Activated CD8-positive, alpha-beta T cell treated with anti-CD3 and anti-CD28 coated beads for 36 hours (primary cell): ENCODE results near the gene QRFP. TPM values are rescaled to one million over a fixed set of nuclear protein-coding genes. Genes with fewer than 3 reads are reported as not detected.

ENCODE experiments used
- ATAC-seq: fragments of 200-7000 bp; cut with Tn5 transposase; one replicate; pipeline ENCODE4 v1.10.0; 2021; ENCODE audit warnings: mild to moderate bottlenecking, moderate library complexity
- CTCF ChIA-PET: fragments of 350-600 bp; sonication (Branson Sonifier 250); formaldehyde crosslinking; loops from one replicate; lab custom pipeline; 2021; ENCODE audit warnings: antibody characterized with exemption; lab: Charles Lee
- POLR2A ChIA-PET: fragments of 350-600 bp; sonication (Branson Sonifier 250); formaldehyde crosslinking; loops from one replicate; lab custom pipeline; 2021; ENCODE audit warnings: antibody characterized with exemption; lab: Charles Lee
- DNase-seq: peaks from one replicate; pipeline ENCODE4 v3.0.0-alpha.2; 2020
- H3K27ac Mint-ChIP-seq: one replicate; pipeline ENCODE4 v1.8.0; 2021; ENCODE audit warnings: mild to moderate bottlenecking, mixed read lengths
- H3K27me3 Mint-ChIP-seq: one replicate; pipeline ENCODE4 v1.8.0; 2021; ENCODE audit warnings: mixed read lengths
- H3K36me3 Mint-ChIP-seq: one replicate; pipeline ENCODE4 v1.8.0; 2021; ENCODE audit warnings: low read depth, mixed read lengths
- H3K4me1 Mint-ChIP-seq: one replicate; pipeline ENCODE4 v1.8.0; 2021; ENCODE audit warnings: low read depth, mixed read lengths
- H3K4me3 Mint-ChIP-seq: one replicate; pipeline ENCODE4 v1.8.0; 2021; ENCODE audit warnings: mild to moderate bottlenecking, moderate library complexity, mixed read lengths
- H3K9me3 Mint-ChIP-seq: one replicate; pipeline ENCODE4 v1.8.0; 2021; ENCODE audit warnings: mixed read lengths
- intact Hi-C: fragments of 100-400 bp; cut with micrococcal nuclease; formaldehyde crosslinking; loops from one replicate; pipeline ENCODE4 v1.10.0; 2022
- total RNA-seq, 2 experiments: library from RNA; stranded (reverse); gene quantifications; one replicate each; pipeline ENCODE4 v1.2.3, GENCODE V29; 2021
- TF ChIP-seq, protein P1 (sequence below): fragments of 200-600 bp; IDR thresholded peaks from one replicate; pipeline ENCODE4 v1.8.0; 2022; ENCODE audit warnings: antibody characterized with exemption, mild to moderate bottlenecking

QRFP gene
- total RNA-seq, 2 experiments from 2014 or later, result not detected

GRCh38 chr9:130939405-130940026 lies 42.9 kb upstream of the QRFP start:
- CTCF ChIA-PET, result interaction anchor here (0.8 kb wide), 1 partner anchor 239 kb away, joined by 5 read pairs; no protein-coding TSS in a partner anchor
- TF ChIP-seq, protein P1, sequence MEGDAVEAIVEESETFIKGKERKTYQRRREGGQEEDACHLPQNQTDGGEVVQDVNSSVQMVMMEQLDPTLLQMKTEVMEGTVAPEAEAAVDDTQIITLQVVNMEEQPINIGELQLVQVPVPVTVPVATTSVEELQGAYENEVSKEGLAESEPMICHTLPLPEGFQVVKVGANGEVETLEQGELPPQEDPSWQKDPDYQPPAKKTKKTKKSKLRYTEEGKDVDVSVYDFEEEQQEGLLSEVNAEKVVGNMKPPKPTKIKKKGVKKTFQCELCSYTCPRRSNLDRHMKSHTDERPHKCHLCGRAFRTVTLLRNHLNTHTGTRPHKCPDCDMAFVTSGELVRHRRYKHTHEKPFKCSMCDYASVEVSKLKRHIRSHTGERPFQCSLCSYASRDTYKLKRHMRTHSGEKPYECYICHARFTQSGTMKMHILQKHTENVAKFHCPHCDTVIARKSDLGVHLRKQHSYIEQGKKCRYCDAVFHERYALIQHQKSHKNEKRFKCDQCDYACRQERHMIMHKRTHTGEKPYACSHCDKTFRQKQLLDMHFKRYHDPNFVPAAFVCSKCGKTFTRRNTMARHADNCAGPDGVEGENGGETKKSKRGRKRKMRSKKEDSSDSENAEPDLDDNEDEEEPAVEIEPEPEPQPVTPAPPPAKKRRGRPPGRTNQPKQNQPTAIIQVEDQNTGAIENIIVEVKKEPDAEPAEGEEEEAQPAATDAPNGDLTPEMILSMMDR, result no peak
- intact Hi-C loops, result loop anchor here (10.0 kb wide), 1 partner anchor 235 kb away; no protein-coding TSS in a partner anchor

GRCh38 chr9:130938652-130939404 lies 42.2 kb upstream of the QRFP start, which contains the start of gene FIBCD1:
FIBCD1 (minus strand) TSS chr9:130939247; CDS start chr9:130938607, 640 bp downstream.
- ChIA-PET CTCF (no interaction called here), POLR2A (no interaction called here)
- TF ChIP-seq, protein P1, result peak; percentile 11
- Mint-ChIP-seq H3K4me1 (peaks cover 7% of the 10 kb centered on the region), H3K4me3 (peak within 1 kb of the TSS; percentile 35), H3K9me3 (no peaks in the 10 kb centered on the region), H3K27me3 (peaks cover 45% of the 10 kb centered on the region), H3K27ac (no peak within 1 kb of the TSS), H3K36me3 (no peaks in the 10 kb centered on the region)
- peak; percentile 41 for ATAC-seq
- intact Hi-C loops, result loop anchor here (10.0 kb wide), 1 partner anchor 234 kb away; no protein-coding TSS in a partner anchor
- peak; percentile 40 for DNase-seq

More at GRCh38 chr9:130939405-130940026, 42.9 kb upstream of the QRFP start:
- ATAC-seq, result no peak
- H3K36me3 Mint-ChIP-seq, result no peaks in the 10 kb centered on the region
- H3K27ac Mint-ChIP-seq, result no peak overlapping the region
- H3K9me3 Mint-ChIP-seq, result no peaks in the 10 kb centered on the region
- no peak overlapping the region for H3K4me3 Mint-ChIP-seq
- DNase-seq, result peak; percentile 14
- peaks cover 7% of the 10 kb centered on the region for H3K4me1 Mint-ChIP-seq
- POLR2A ChIA-PET, result no interaction called here
- H3K27me3 Mint-ChIP-seq, result peaks cover 45% of the 10 kb centered on the region

DNA sequence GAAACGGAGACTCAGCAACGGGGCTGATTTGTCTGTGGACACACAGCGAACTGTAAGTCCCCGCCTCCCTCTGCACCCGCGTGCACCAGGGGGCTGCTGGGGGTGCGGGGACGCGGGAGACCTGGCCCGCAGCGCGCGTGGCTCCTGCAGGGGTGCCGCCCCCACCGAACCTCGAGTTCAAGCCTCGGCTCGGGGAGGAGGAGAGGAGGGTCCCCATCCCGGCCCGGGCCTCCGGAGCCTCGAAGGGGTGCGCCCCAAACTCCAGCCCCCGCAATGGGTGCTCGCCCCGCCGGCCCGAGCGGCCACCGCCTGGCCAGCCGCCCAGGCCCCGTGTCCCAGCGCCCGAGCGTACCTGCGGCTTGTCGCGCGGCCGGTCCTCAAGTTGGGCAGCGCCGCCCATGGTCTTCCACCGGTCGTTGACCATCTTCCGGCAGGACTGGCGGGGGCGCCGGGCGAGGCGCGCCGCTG lies 41.6 kb upstream of the QRFP start:
- Mint-ChIP-seq H3K9me3 (no peaks in the 10 kb centered on the region), H3K4me3 (no peak overlapping the region), H3K4me1 (peaks cover 7% of the 10 kb centered on the region), H3K36me3 (no peaks in the 10 kb centered on the region), H3K27ac (no peak overlapping the region), H3K27me3 (peaks cover 45% of the 10 kb centered on the region)
- ChIA-PET CTCF (no interaction called here), POLR2A (no interaction called here)
- DNase-seq, result no peak
- intact Hi-C loops, result loop anchor here (10.0 kb wide), 1 partner anchor 233 kb away; no protein-coding TSS in a partner anchor
- ATAC-seq, result no peak
- TF ChIP-seq, protein P1, result no peak

DNA sequence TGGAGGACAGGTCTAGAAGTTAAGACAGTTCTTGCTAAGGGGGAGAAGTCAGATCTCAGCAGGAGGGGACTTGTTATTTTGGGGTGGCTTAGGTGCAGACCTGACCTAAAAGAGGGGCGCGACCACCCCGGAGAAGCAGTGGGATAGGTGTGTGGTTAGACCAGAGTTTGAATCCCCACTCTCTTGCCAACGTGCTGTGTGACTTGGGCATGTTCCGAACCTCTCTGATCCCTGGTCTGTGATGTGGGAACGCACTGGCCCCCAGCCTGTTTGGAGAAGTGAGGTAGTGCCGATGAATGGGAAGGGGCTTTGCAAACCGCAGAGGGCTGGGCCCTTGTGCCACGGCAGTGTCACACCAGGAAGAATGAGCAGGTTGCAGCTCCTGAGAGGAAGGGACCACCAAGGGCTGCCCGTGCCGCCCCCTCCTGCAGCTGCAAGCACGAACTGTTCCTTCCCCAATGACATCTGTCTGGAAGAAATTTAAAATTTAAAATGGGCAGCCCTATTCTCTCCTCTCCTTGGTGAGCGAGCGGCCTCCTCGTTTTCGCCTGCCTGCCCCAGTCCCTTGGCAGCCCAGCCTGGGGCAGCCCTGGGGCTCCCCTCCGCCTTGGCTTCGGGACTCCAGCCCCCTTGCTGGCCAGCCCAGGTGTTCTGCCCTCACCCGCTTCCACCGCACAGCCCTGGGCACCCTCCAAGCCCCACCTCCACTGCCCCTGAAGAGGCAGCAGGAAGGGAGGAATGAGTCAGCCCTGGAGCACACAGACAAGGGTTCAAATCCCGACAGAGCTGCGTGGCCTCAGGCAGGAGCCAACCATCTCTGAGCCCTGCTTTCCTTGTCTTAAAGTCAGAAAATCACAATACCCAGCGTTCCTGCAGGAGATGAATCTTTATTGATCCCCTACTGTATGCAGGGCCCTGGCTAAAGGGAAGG lies 40.8 kb upstream of the QRFP start:
- no peaks in the 10 kb centered on the region for H3K36me3 Mint-ChIP-seq
- H3K27ac Mint-ChIP-seq, result no peak overlapping the region
- ATAC-seq (no peak), DNase-seq (no peak)
- H3K4me1 Mint-ChIP-seq, result peaks cover 7% of the 10 kb centered on the region
- intact Hi-C loops, result loop anchor here (10.0 kb wide), 1 partner anchor 233 kb away; no protein-coding TSS in a partner anchor
- peaks cover 51% of the 10 kb centered on the region for H3K27me3 Mint-ChIP-seq
- H3K9me3 Mint-ChIP-seq, result no peaks in the 10 kb centered on the region
- H3K4me3 Mint-ChIP-seq, result peak overlapping the region; percentile 24
- TF ChIP-seq, protein P1, result no peak
- POLR2A ChIA-PET, result interaction anchor here (1.0 kb wide), 1 partner anchor 188 kb away, joined by 3 read pairs; the partner anchor contains the start of gene NUP214
- CTCF ChIA-PET, result interaction anchor here (0.9 to 1.6 kb wide), 2 partner anchors 71 to 236 kb away, joined by 3 to 5 read pairs; no protein-coding TSS in a partner anchor
